ENCODE measurements around the gene SLC6A16.
"Not testable (repeated sequence)": the region's sequence is repeated elsewhere in the genome, so short reads cannot be mapped to it uniquely, and the experiment has no call there.

The SLC6A16 gene

DNA sequence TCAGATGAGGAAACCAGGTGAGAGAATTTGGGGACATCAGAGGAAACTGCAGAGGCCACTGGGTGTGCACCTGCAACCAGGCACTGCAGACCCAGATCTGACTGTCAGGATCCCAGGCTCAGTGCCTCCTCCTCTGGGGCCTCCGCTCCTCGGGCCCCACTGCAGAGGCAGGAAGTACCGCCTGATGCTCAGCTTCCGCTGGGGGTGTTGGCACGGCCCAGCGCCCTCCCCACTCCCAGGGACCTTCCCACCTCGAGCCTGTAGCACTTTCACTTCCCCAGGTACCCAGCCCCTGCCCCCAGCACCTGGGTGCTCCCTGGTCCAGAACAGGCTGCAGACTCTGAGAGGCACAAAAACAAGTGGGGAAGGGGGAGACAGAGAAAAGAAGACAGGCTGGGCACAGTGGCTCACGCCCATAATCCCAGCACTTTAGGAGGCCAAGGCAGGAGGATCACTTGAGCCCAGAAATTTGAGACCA is 8.9 kb upstream of the SLC6A16 start:
- H3K4me3 ChIP-seq (ENCODE audit: low read depth, low read length): no peak overlapping the region
- no peak for DNase-seq (ENCODE audit: low read depth)
- TF ChIP-seq, protein P1, sequence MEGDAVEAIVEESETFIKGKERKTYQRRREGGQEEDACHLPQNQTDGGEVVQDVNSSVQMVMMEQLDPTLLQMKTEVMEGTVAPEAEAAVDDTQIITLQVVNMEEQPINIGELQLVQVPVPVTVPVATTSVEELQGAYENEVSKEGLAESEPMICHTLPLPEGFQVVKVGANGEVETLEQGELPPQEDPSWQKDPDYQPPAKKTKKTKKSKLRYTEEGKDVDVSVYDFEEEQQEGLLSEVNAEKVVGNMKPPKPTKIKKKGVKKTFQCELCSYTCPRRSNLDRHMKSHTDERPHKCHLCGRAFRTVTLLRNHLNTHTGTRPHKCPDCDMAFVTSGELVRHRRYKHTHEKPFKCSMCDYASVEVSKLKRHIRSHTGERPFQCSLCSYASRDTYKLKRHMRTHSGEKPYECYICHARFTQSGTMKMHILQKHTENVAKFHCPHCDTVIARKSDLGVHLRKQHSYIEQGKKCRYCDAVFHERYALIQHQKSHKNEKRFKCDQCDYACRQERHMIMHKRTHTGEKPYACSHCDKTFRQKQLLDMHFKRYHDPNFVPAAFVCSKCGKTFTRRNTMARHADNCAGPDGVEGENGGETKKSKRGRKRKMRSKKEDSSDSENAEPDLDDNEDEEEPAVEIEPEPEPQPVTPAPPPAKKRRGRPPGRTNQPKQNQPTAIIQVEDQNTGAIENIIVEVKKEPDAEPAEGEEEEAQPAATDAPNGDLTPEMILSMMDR (IDR thresholded peaks at IDR 0.05; ENCODE audit: control insufficient read depth, extremely low read depth, insufficient read depth): no peak

DNA sequence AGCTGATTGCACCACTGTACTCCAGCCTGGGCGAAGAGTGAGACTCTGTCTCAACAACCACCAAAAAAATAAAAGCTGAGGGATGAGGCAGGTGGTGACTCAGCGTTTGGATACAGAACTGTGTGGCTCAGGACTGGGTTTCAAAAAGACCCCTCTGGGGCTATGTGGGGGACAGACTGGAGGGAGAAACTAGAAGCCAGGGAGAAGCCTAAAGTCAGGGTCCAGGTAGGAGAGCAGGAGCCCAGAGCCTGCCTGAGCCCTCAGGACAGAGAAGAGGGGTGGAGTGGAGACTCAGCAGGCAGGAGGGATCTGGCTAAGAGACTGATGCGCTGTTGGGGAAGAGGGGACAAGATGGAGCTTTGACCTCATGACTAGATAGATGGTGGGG is 8.4 kb upstream of the SLC6A16 start:
- DNase-seq (ENCODE audit: low read depth): no peak
- TF ChIP-seq, protein P1 (IDR thresholded peaks at IDR 0.05; ENCODE audit: control insufficient read depth, extremely low read depth, insufficient read depth): no peak
- H3K4me3 ChIP-seq (ENCODE audit: low read depth, low read length): no peak overlapping the region

DNA sequence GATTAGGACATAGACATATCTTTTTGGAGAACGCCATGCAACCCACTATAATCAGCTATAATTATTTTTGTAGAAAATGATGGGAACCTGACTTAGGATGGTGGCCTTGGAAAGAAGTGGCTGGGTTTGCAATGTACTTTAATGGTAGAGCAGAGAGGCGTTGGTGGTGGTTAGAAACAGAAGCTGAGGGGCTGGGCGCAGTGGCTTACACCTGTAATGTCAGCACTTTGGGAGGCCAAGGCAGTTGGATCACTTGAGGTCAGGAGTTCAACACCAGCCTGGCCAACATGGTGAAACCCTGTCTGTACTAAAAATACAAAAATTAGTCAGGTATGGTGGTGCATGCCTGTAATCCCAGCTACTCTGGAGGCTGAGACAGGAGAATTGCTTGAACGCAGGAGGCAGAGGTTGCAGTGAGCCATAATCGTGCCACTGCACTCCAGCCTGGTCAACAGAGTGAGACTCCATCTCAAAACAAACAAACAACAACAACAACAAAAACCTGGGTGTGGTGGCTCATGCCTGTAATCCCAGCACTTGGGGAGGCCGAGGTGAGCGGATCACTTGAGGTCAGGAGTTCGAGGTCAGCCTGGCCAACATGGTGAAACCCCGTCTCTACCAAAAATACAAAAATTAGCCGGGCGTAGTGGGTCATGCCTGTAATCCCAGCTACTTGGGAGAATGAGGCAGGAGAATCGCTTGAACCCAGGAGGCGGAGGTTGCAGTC is 7.9 kb upstream of the SLC6A16 start:
- DNase-seq (ENCODE audit: low read depth); H3K4me3 ChIP-seq (ENCODE audit: low read depth, low read length): not testable (repeated sequence)

DNA sequence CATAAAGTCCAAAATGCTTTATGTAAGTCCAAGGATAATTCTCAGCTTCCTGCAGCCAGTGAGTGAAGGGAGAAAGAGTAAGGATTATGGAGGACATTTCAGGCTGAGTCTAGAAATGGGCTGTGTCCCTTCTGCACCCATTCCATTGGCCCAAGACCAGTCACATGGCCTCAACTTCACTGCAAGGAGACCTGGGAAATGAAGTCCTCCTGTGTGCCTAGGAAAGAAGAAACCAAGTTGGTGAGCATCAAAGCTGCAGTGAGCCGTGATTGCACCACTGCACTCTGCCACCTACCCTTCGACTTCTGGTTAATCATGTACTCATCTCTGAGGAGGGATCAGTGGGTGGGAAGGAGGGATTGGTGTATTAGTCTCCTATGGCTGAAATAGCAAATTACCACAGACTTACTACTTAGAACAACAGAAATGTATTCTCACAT is 6.6 kb upstream of the SLC6A16 start:
- peak; percentile 14 for DNase-seq (ENCODE audit: low read depth)
- TF ChIP-seq, protein P1 (IDR thresholded peaks at IDR 0.05; ENCODE audit: control insufficient read depth, extremely low read depth, insufficient read depth): no peak
- no peak overlapping the region for H3K4me3 ChIP-seq (ENCODE audit: low read depth, low read length)

DNA sequence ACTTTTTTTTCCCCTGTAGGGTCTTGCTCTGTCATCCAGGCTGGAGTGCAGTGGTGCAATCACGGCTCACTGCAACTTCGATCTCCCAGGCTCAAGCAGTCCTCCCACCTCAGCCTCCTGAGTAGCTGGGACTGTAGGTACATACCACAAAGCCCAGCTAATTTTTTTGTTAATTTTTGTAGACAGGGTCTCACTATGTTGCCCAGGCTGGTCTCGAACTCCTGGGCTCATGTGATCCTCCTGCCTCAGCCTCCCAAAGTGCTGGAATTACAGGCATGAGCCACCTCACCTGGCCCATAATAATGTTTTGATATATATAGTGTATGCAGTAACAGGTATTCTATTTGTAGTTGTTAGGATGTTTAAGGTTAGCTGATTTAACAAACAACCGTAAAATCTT is 6.2 kb upstream of the SLC6A16 start:
- not testable (repeated sequence) for H3K4me3 ChIP-seq (ENCODE audit: low read depth, low read length); DNase-seq (ENCODE audit: low read depth)

DNA sequence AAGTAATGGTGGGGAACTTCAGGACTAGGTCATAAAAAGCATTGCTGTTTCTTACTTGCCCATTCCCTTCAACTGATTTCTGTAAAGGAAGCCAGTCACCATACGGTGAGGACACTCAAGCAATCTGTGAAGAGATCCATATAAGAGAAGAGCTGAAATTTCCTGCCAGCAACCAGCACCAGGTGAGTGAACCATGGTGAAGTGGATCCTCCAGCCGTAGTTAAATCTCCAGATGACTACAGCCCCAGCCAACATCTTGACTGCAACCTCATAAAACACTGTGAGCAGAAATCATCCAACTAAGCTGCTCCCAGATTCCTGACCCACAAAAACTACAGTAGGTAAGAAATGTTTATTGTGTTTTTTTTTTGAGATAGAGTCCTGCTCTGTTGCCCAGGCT is 3.8 kb upstream of the SLC6A16 start:
- no peak overlapping the region for H3K4me3 ChIP-seq (ENCODE audit: low read depth, low read length)
- TF ChIP-seq, protein P1 (IDR thresholded peaks at IDR 0.05; ENCODE audit: control insufficient read depth, extremely low read depth, insufficient read depth): no peak
- no peak for DNase-seq (ENCODE audit: low read depth)

DNA sequence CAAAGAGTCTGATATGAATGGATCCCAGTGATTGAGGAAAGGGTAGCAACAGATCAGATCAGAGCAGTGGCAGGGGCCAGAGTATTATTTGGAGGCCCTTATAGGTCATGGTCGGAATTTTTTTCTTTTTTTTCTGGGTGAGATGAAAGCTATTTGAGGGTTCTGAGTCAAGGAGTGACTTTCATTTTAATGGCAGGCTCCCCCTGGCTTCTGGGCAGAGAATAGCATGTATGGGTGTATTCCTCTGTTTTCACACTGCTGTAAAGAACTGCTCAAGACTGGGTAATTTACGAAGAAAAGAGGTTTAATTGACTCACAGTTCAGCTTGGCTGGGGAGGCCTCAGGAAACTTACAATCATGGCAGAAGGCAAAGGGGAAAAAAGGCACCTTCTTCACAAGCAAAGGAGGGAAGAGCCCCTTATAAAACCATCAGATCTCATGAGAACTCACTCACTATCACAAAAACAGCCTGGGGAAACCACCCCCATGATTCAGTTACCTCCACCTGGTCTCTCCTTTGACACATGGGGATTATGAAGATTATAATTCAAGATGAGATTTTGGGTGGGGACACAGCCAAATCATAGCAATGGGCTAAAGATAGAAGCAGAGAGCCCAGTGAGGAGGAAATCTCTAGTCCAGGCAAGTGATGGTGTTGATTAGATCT is 3.0 kb upstream of the SLC6A16 start:
- TF ChIP-seq, protein P1 (IDR thresholded peaks at IDR 0.05; ENCODE audit: control insufficient read depth, extremely low read depth, insufficient read depth): peak; percentile 59
- H3K4me3 ChIP-seq (ENCODE audit: low read depth, low read length): no peak overlapping the region
- no peak for DNase-seq (ENCODE audit: low read depth)

All from LNCaP clone FGC (cell line).